GM04504 (cell line): ENCODE data around the gene DCAKD.
"Not testable (repeated sequence)": the region's sequence is repeated elsewhere in the genome, so short reads cannot be mapped to it uniquely, and the experiment has no call there.

Experiments
- DNase-seq: peaks from one replicate; pipeline ENCODE4 v3.0.0-alpha.2; 2012; ENCODE audit warnings: low read depth

DCAKD gene

GRCh38 chr17:45063198-45063597 lies 11.8 kb upstream of the DCAKD start:
- no peak for DNase-seq

- no peak for DNase-seq
These were observed 10.3 kb upstream of the DCAKD start for GRCh38 chr17:45061606-45062205.

- DNase-seq: peak; percentile 100
These were observed 9.6 kb upstream of the DCAKD start, which contains the start of gene NMT1 for GRCh38 chr17:45060797-45061605. Gene NMT1, plus strand, starts transcription at chr17:45061317. Its CDS starts 13 bp downstream, at chr17:45061330.

- no peak for DNase-seq
These were observed 9.0 kb upstream of the DCAKD start for GRCh38 chr17:45060382-45060796.

- no peak for DNase-seq
These were observed 780 bp upstream of the DCAKD start for GRCh38 chr17:45052052-45052772.

GRCh38 chr17:45051720-45052051 lies 254 bp upstream of the DCAKD start:
- not testable (repeated sequence) for DNase-seq

- no peak for DNase-seq
These were observed 862 bp downstream of the DCAKD start for GRCh38 chr17:45050481-45051059.

GRCh38 chr17:45048795-45049563 lies 2.5 kb downstream of the DCAKD start:
- no peak for DNase-seq

- DNase-seq: no peak
These were observed 4.8 kb downstream of the DCAKD start for GRCh38 chr17:45046537-45047125.

GRCh38 chr17:45043813-45044540 lies 7.5 kb downstream of the DCAKD start:
- no peak for DNase-seq

GRCh38 chr17:45042346-45043120 lies 8.9 kb downstream of the DCAKD start:
- DNase-seq: no peak

GRCh38 chr17:45040459-45040858 lies 11.0 kb downstream of the DCAKD start:
- DNase-seq: no peak

GRCh38 chr17:45038728-45039634 lies 12.5 kb downstream of the DCAKD start:
- no peak for DNase-seq

GRCh38 chr17:45036691-45037090 lies 14.7 kb downstream of the DCAKD start:
- no peak for DNase-seq

GRCh38 chr17:45035848-45036247 lies 15.6 kb downstream of the DCAKD start:
- DNase-seq: no peak

GRCh38 chr17:45034599-45034998 lies 16.8 kb downstream of the DCAKD start:
- no peak for DNase-seq

- no peak for DNase-seq
These were observed 19.3 kb downstream of the DCAKD start for GRCh38 chr17:45032174-45032541.

- DNase-seq: no peak
These were observed 19.9 kb downstream of the DCAKD start for GRCh38 chr17:45031231-45032173.
